GM21360 (cell line): ENCODE results near the gene OBSL1.
A peak's percentile ranks its signal among the peaks of the same experiment; 100 is the strongest.

ENCODE experiments used
- ATAC-seq: cut with Tn5 transposase; IDR thresholded peaks from one replicate; pipeline ENCODE4 v1.9.1; 2021; ENCODE audit warnings: mild to moderate bottlenecking, moderate library complexity; ENCODE audit not compliant: unreplicated experiment

Gene OBSL1

GRCh38 chr2:219552382-219553167 lies 18.8 kb downstream of the OBSL1 start:
- ATAC-seq = peak; percentile 95

DNA sequence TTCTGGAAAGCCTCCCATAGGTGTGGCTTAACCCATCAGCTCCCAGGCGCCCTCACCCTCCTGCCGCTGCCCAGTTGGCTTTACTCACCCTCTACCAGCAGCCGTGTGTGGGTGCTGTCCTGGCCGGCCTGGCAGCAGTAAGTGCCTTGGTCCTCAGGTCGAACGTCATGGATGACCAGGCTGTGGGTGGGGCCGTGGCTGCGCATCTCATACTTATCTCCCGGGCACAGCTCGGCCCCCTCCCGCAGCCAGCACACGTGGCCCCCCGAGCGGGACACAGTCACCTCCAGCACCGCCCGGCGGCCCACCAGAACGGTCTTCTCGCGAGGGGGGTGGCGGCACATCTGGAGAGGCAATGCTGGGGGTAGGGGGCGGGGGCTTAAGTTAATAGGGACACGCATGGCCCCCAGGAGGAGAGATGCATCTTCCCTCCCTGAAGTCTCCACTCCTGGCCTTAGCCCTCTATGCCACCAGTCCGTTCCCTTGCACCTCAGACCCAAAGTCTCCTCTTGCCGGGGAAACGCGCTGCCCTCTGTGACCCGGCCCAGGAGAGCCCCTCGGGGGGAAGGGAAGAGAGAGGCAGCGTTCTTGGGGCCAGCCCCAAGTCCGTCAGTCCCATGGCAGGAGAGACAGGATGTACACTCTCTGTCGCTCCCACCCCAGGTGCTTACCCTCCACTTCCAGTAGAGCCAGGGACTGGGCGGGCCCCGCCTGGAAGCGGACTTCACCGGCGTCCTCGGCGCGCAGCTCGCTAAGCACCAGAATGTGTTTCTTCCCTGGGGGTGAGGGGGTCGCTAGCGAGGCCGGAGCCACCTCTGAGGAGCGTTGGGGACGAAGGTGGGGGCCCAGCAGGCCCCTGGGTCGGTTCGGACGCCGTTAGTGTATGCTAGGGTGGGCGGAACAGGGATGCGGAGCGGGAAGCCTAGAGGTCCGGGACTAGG lies 19.6 kb downstream of the OBSL1 start:
- ATAC-seq = peak; percentile 5

DNA sequence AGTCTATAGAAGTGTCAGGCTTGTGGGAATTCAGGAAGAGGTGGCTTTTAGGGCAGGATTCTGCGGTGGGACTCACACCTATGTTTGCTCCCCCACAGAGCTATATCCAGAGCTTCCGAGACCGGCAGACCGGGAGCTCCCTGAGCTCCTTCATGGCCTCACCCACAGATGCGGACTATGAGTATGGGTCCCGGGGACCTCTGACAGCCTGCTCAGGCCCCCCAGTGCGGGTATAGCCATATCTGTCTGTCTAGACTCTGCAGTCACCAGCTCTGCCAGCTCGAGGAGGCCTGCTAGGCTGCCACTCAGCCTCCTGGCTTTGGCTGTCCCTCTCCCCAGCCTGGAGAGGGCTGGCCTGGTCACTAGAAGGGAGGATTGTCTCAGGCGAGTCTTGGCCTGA lies 21.7 kb downstream of the OBSL1 start:
- no peak for ATAC-seq

GRCh38 chr2:219548990-219549389 lies 22.3 kb downstream of the OBSL1 start:
- ATAC-seq = no peak

- ATAC-seq = no peak
Measured at GRCh38 chr2:219547621-219548020, 23.7 kb downstream of the OBSL1 start.

DNA sequence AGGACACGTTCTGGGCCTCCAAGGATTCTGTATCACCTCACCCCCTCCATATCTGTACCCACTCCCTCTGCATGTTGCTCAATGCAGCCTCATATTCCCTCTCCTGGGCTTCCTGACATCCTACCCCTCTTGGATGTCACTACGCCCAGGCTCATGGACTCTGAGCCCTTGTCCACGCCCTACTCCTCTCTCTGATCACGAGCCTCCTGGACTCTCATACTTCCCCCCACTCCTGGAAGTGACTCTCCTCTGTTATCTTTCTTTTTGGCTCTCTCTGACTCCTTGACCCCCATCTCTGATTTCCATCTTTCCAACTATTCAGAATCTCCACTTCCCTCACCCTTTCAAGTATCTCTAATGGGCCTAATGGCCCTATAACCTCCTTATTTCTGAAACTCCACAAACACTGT lies 25.4 kb downstream of the OBSL1 start:
- ATAC-seq = no peak

- ATAC-seq = no peak
Measured at GRCh38 chr2:219545295-219545942, 25.9 kb downstream of the OBSL1 start.

- no peak for ATAC-seq
Measured at GRCh38 chr2:219544567-219544966, 26.8 kb downstream of the OBSL1 start.

GRCh38 chr2:219543596-219544358 lies 27.6 kb downstream of the OBSL1 start, which contains the start of the genes CHPF and TMEM198:
TSS of gene CHPF (minus strand) at chr2:219543809. CDS start at chr2:219543538, 271 bp downstream.
TSS of gene TMEM198 (plus strand) at chr2:219544028. CDS start at chr2:219544728, 700 bp downstream.
- peak; percentile 75 for ATAC-seq

DNA sequence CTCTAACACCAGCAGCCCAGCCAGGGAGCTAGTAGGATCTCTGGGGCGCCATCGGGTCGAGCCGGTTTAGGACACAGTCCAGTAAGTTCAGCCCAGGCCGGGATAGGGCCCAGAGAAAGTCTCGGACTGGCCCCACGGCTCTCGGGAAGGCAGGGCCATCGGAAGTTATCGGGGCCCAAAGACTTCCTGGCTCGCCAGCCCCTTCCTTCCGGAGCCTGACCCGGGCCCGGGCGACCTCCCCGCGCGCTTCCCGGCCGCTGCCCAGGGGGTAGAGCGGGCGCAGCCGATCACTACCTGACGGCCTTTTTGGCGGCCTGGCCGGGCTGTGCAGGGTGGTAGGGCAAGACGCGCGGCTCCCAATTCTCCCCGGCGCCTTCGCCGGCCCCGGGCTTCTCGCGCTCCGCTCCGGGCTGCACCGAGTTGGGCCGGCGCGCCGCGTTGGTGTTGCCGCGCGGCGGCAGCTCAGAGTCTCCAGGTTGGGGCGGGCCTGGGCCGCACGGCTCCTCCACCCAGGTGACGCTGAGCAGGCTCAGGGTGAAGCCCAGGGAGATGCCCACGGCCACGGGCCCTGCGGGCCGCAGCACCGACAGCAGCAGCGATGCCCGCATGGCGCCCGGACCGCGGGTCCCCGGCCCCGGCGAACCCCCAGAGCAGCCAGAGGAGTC lies 28.3 kb downstream of the OBSL1 start:
- ATAC-seq = peak; percentile 36

GRCh38 chr2:219541611-219542180 lies 29.6 kb downstream of the OBSL1 start:
- ATAC-seq = peak; percentile 42

DNA sequence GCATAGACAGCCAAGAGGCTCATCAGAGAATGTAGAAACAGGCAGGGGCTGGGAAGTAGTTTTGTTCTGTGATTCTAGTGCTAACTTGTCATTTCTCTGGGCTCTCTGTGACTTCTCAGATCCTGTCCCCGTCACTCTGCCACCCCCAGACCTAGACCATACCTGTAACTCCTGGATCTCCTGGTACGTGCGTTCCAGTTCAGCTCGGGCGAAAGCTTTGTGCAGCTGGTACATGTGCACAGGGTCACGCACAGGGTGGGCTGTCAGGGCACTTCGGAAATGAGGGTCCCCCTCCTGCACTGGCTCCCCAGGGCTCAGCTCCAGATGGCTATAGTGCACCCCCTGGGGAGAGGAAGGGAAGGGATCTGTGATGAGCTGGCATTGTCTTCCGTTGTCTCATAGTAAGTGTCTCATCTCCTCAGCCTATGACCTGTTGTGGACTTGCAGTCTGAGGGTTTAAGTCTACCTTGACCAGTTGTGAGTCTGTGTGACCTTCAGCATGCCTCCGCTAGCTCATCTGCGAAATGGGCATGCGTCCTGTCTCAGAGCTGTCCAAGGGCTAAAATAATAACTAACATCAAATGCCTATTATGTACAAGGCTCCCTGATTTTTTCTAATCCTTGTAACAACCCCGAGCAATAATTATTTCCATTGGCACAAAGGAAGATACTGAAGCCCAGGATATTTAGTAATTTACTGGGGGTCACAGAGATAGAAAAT lies 30.4 kb downstream of the OBSL1 start:
- ATAC-seq = no peak

GRCh38 chr2:219539926-219540678 lies 31.2 kb downstream of the OBSL1 start:
- no peak for ATAC-seq

GRCh38 chr2:219538956-219539788 lies 32.2 kb downstream of the OBSL1 start:
- ATAC-seq = no peak

DNA sequence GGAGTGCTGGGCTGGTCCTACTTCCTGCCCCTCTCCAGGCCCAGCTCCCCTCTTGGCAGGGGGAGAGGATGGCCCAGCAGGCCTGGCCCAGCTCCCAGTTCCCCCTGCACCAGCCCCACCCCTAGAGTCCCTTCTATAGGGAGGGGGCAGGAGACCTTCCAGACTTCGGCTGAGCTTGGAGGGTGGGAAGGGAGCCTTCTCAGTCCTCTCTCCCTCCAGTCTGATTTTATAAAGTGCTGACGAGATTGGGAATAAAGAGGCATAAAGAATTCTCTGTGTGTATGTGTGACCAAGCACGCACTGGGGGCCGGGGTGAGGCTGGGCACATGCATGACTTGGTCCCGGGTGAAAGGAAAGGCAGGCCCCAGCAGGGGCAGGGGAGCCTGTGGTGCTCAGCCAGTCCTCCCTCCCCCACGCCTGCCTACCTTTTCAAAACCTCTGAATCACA lies 32.8 kb downstream of the OBSL1 start:
- no peak for ATAC-seq

DNA sequence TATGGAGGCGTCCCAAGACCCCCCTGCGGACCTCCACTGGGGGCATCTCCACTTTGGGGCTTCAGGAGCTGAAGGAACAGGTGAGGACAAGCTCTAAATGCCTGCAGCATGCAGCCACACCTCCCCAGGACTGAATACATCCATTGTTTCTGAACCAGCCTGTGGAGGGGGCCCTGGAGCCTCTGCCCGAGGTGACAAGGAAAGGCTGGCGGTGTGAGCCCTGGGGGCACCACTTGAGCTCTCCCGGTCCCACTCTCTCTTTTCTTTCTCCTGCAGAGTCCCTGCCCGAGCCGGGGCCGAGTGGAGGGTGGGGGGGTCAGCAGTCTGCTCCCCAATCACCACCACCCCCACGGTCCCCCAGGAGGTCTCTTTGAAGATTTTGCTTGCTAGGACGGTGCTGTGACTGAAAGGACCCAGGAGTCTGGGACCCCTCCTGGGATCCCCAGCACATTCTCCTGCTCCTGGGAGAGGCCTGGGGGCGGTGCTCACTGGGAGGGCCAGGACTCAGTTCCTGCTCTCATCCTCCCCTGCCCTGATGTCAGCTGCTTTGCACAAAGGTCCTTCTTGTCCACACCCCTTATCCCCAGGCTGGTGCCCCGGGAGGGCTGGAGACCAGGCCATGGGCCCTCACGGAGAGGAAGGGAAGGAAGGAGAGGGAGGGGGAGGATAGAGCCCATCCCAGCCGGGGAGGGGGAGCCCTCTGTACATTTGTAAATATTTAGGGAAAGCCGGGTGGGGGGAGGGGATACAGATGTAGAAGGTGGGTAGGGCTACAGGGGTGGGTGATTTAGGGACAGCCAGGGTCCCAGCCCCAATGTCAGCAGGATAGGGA lies 33.5 kb downstream of the OBSL1 start:
- no peak for ATAC-seq
